Mesodermal cell (in vitro differentiated cells): Measurements from ENCODE around the gene VAMP2.

Experiments used
- H3K27ac ChIP-seq: 2 replicates; pipeline ENCODE4 v1.7.0; 2013; ENCODE audit warnings: mild to moderate bottlenecking, low read depth, low read length, moderate library complexity; ENCODE audit not compliant: severe bottlenecking
- H3K36me3 ChIP-seq: 2 replicates; pipeline ENCODE4 v1.7.1; 2013; ENCODE audit warnings: mild to moderate bottlenecking, low read length, moderate library complexity; ENCODE audit not compliant: control insufficient read depth, insufficient read depth
- H3K4me1 ChIP-seq: one replicate; pipeline ENCODE4 v1.7.1; 2013; ENCODE audit warnings: mild to moderate bottlenecking, low read length; ENCODE audit not compliant: insufficient read depth, control insufficient read depth, poor library complexity, severe bottlenecking
- H3K4me3 ChIP-seq: 2 replicates; pipeline ENCODE4 v1.7.0; 2013; ENCODE audit warnings: low read length, control low read depth, mild to moderate bottlenecking; ENCODE audit not compliant: insufficient read depth, poor library complexity, severe bottlenecking; ENCODE audit errors: extremely low read depth
- H3K9me3 ChIP-seq: 2 replicates; pipeline ENCODE4 v1.7.1; 2013; ENCODE audit warnings: mild to moderate bottlenecking, low read length, moderate library complexity; ENCODE audit not compliant: control insufficient read depth
- WGBS, 2 experiments: methylation state at CpG; one replicate each; pipeline ENCODE4 v1.1.5; 2013; ENCODE audit warnings: missing lambda C conversion rate in 2 of 2; ENCODE audit not compliant: insufficient coverage in 2 of 2; 5-methylcytosine and 5-hydroxymethylcytosine counted together

Gene VAMP2

DNA sequence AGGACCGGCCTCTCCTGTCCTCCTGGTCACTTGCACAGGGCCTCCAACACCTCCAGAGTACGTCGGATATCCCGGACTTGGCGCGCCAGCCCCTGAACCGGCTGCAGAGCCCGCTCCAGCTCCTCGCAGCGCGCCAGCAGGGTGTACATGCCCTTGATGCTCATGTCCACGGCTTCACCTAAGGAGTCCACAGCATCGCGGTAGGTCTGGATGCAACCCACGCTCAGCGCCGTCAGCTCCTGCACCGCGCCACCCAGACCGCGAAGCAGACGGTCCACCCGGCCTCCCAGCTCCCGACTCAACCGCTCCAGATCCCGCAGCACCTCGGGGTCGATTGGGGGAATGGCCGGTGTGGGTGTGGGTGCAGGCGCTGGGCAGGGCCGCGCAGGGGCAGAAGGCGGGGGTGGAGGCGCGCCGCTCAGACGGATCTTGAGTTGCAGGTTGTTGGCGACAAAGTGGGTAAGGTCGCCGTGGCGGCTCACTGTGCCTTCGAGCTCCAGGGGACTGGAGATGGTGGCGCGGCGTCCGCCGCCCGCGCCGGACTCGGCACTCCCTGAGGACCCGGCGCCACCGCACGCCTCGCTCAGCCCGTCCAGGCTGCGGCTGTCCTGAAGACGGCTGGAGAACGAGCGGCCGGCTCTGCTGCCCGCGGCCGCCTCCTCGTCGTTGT is 26.4 kb upstream of the VAMP2 start:
- H3K4me1 ChIP-seq = peaks cover 17% of the 10 kb centered on the region
- H3K36me3 ChIP-seq = no peaks in the 10 kb centered on the region
- WGBS, 2 experiments = 12 to 17% methylated on average over 44 to 46 of the region's 67 CpGs
- H3K4me3 ChIP-seq = peak overlapping the region; percentile 85
- H3K9me3 ChIP-seq = no peaks in the 10 kb centered on the region
- no peak overlapping the region for H3K27ac ChIP-seq

GRCh38 chr17:8188263-8188839 is 25.6 kb upstream of the VAMP2 start:
- Histone ChIP-seq H3K4me1 (peaks cover 21% of the 10 kb centered on the region), H3K9me3 (no peaks in the 10 kb centered on the region), H3K36me3 (no peaks in the 10 kb centered on the region), H3K4me3 (peak overlapping the region; percentile 85), H3K27ac (peak overlapping the region; percentile 65)
- WGBS, 2 experiments = 58 to 61% methylated on average over 5 to 7 of the region's 12 CpGs

DNA sequence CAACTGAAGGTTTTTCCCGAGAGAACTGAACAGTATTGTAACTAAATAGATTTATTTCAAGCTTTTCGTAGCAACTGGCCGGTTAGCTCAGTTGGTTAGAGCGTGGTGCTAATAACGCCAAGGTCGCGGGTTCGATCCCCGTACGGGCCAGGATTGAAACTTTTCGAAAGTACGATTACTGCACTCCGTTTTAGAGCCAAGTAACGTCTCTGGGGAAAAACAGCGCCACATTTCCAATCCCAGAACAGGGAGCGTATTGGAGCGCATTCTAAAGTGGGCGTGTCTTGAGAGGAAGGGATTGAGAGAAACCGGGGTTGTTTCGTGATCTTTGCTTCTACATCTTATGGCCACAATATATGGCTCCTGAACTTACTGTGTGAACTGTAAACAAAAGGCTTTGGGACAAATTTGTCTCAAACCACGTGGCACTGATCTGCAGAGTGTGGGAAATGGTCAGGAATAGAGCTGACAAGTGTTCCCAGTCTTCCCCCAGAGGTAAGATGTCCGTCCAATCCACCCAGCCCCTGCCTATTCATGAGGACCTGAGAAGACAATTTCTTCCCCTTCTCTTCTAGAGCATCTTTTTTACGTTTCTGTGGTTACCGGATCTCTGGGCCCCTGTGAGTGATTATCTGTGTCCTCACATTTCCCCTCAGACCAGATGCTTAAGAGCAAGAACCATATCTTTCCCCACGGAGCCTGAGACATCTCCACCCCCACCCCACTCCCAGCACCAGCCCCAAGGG is 24.9 kb upstream of the VAMP2 start:
- Histone ChIP-seq H3K36me3 (no peaks in the 10 kb centered on the region), H3K27ac (peak overlapping the region; percentile 88), H3K4me3 (peak overlapping the region; percentile 85), H3K4me1 (peaks cover 18% of the 10 kb centered on the region), H3K9me3 (no peaks in the 10 kb centered on the region)
- 3 to 5% methylated on average over 19 to 21 of the region's 25 CpGs for WGBS, 2 experiments

DNA sequence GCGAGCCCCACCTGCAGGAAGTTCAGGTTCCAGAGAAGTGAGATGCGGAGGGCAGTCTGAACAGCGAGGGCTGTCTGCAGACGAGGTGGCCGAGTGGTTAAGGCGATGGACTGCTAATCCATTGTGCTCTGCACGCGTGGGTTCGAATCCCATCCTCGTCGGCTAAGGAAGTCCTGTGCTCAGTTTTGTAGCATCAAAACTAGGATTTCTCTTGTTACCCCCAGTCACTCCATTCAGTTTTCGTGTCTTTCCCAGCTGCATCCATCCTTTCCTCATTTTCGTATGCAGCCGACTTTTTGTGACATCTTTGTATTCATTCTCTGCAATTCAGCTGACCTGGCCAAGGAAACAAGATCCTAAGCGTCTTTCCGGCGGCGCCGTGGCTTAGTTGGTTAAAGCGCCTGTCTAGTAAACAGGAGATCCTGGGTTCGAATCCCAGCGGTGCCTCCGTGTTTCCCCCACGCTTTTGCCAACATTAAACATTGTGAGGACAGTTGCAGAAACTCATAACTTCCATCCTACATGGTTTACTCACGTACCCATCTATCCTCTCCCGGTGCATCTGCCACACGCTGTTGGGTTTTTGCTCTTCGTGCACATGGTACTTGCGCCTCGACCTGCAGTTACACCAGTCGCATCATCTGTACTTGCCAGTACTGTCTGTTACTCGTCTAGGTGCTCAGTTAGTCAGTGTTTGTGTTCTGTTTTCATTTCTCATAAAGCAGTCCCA is 24.2 kb upstream of the VAMP2 start:
- Histone ChIP-seq H3K36me3 (no peaks in the 10 kb centered on the region), H3K4me1 (peaks cover 17% of the 10 kb centered on the region), H3K27ac (peak overlapping the region; percentile 88), H3K9me3 (no peaks in the 10 kb centered on the region), H3K4me3 (peak overlapping the region; percentile 85)
- WGBS, 2 experiments = 0 to 1% methylated on average over 26 to 31 of the region's 32 CpGs

- H3K9me3 ChIP-seq = no peaks in the 10 kb centered on the region
- H3K27ac ChIP-seq = peak overlapping the region; percentile 88
- 0 to 1% methylated on average over 17 to 23 of the region's 23 CpGs for WGBS, 2 experiments
- H3K36me3 ChIP-seq = no peaks in the 10 kb centered on the region
- H3K4me3 ChIP-seq = peak overlapping the region; percentile 85
- peaks cover 17% of the 10 kb centered on the region for H3K4me1 ChIP-seq
Observed at GRCh38 chr17:8186446-8186786, 23.7 kb upstream of the VAMP2 start.

DNA sequence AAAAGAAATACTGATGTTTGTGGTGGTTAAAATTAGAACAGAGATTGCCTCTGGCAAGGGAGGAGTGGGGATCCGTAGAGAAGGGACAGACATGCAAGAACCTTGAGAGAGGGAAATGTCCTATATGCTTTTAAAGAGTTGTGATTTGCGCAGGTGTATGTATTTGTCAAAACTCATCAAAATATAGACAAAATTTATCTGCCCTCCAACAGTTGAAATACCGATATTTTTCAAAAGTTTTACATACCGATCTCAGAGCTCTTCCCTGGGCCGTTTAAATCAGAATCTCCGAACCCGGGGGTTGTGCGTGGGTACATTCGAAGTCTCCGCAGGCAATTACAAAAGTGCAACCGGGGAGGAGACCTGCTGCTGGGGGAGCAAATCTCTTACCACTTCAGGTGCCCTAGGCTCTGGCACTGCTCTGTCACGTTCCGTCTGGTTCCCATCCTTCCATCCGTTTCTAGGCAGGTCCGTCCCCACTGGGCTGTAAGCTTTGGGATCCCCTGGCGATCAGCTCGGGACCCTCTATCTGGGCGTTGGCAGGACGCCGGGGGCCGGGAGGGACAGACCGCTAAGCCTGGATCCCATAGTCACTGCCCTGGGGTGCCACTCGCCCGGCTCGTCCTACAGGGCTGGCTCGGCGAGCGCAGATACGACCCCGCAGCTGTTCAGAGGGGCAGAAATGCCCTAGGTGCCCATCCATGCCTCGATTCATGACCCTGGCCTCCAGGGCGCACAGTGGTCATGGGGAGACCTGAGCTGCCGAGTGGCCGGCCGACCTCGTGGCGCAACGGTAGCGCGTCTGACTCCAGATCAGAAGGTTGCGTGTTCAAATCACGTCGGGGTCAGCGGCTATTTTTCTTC is 23.1 kb upstream of the VAMP2 start:
- no peaks in the 10 kb centered on the region for H3K36me3 ChIP-seq
- no peaks in the 10 kb centered on the region for H3K9me3 ChIP-seq
- peaks cover 15% of the 10 kb centered on the region for H3K4me1 ChIP-seq
- peak overlapping the region; percentile 88 for H3K27ac ChIP-seq
- WGBS, 2 experiments = 2% methylated on average over 29 to 42 of the region's 44 CpGs
- H3K4me3 ChIP-seq = peak overlapping the region; percentile 85

GRCh38 chr17:8176998-8177731 is 14.4 kb upstream of the VAMP2 start:
- no peaks in the 10 kb centered on the region for H3K9me3 ChIP-seq
- H3K4me1 ChIP-seq = no peaks in the 10 kb centered on the region
- H3K4me3 ChIP-seq = peak overlapping the region; percentile 57
- 73 to 82% methylated on average over 14 to 17 of the region's 19 CpGs for WGBS, 2 experiments
- peak overlapping the region; percentile 79 for H3K27ac ChIP-seq
- H3K36me3 ChIP-seq = no peaks in the 10 kb centered on the region

DNA sequence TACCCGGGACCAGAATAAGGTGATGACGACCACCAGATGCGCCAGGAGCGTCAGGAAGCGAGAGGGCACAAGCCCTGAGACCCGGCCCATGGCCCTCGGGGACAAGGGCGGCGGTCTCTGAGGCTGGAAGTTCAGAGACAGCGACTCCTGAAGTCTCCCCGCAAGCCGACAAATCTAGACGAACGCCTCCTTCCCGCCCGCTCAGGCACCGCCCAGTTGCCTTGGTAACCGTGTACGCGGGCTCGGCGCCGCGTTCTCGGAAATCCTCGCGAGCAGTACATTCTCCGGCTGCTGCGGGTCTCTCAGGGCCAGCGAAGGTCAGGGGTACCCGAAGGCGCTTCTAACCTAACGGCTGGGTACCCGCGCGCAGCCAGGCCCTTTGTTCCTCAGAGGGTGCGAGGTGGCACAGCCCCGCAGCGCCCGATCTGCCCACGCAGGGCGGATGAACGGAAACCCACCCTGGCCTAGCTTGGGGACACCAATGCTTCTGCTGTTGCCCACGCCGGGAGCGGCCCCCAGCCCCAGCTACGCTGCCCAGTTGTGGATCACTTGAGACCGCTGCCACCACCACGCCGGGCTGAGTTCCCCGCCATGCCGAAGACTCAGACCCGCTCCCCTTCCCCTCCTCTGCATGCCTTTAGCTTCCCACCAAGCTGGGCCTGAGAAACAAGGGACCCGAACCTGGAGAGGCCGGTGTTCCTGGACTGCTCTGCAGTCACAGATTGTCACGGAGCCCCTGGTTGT is 13.6 kb upstream of the VAMP2 start, which contains the start of gene TMEM107:
Gene TMEM107 (minus strand): TSS at position 184 of the 744 bp plus-strand sequence. CDS start 94 bp downstream, at position 90.
- Histone ChIP-seq H3K9me3 (no peaks in the 10 kb centered on the region), H3K36me3 (no peaks in the 10 kb centered on the region), H3K27ac (peak within 1 kb of the TSS; percentile 79), H3K4me1 (no peaks in the 10 kb centered on the region), H3K4me3 (peak within 1 kb of the TSS; percentile 57)
- 5 to 7% methylated on average over 51 to 55 of the region's 56 CpGs for WGBS, 2 experiments

GRCh38 chr17:8175795-8176196 is 13.0 kb upstream of the VAMP2 start:
- Histone ChIP-seq H3K4me1 (no peaks in the 10 kb centered on the region), H3K4me3 (peak overlapping the region; percentile 57), H3K36me3 (no peaks in the 10 kb centered on the region), H3K27ac (peak overlapping the region; percentile 79), H3K9me3 (no peaks in the 10 kb centered on the region)
- WGBS, 2 experiments = 11 to 33% methylated on average over 5 to 11 of the region's 11 CpGs
